Calu3 (cell line): ENCODE results near the gene ALOX5. TPM values are rescaled to one million over a fixed set of nuclear protein-coding genes. Genes with fewer than 3 reads are reported as not detected.

Experiments
- BruUV-seq: library from RNA; stranded (reverse); fragments of 400-500 nt; replicated peaks from 2 replicates; lab custom pipeline; 2021; lab: Mats Ljungman, UMichigan
- CTCF ChIA-PET: fragments of 300-600 bp; sonication (Branson Sonifier 250); formaldehyde crosslinking; loops from one replicate; lab custom pipeline; 2022; ENCODE audit warnings: antibody characterized with exemption; lab: Charles Lee
- DNase-seq: peaks from one replicate; pipeline ENCODE4 v3.0.0; 2022
- H3K27ac Mint-ChIP-seq: one replicate; pipeline ENCODE4 v1.8.0; 2022; ENCODE audit warnings: mixed read lengths; ENCODE audit not compliant: unreplicated experiment
- H3K27me3 Mint-ChIP-seq: one replicate; pipeline ENCODE4 v1.8.0; 2022; ENCODE audit warnings: mixed read lengths; ENCODE audit not compliant: unreplicated experiment
- H3K36me3 Mint-ChIP-seq: one replicate; pipeline ENCODE4 v1.8.0; 2022; ENCODE audit warnings: mild to moderate bottlenecking, moderate library complexity, mixed read lengths; ENCODE audit not compliant: insufficient read depth, unreplicated experiment
- H3K4me1 Mint-ChIP-seq: one replicate; pipeline ENCODE4 v1.8.0; 2022; ENCODE audit warnings: mild to moderate bottlenecking, low read depth, mixed read lengths; ENCODE audit not compliant: unreplicated experiment
- H3K4me3 Mint-ChIP-seq: one replicate; pipeline ENCODE4 v1.8.0; 2022; ENCODE audit warnings: mild to moderate bottlenecking, low read depth, moderate library complexity, mixed read lengths; ENCODE audit not compliant: unreplicated experiment
- H3K9me3 Mint-ChIP-seq: one replicate; pipeline ENCODE4 v1.8.0; 2022; ENCODE audit warnings: low read depth, mixed read lengths; ENCODE audit not compliant: unreplicated experiment
- intact Hi-C: fragments of 100-400 bp; cut with micrococcal nuclease; formaldehyde crosslinking; loops from one replicate; pipeline ENCODE4 v1.10.0; 2022; ENCODE audit not compliant: unreplicated experiment
- total RNA-seq: library from RNA; stranded (reverse); gene quantifications from 2 replicates; pipeline ENCODE4 v1.2.3, GENCODE V29; 2022
- TF ChIP-seq, protein P1 (sequence below): fragments of 200-600 bp; IDR thresholded peaks from one replicate; pipeline ENCODE4 v1.8.0; 2022; ENCODE audit warnings: antibody characterized with exemption; ENCODE audit not compliant: unreplicated experiment

ALOX5 gene
- total RNA-seq, 1 experiment from 2014 or later, result 44.9 TPM

DNA sequence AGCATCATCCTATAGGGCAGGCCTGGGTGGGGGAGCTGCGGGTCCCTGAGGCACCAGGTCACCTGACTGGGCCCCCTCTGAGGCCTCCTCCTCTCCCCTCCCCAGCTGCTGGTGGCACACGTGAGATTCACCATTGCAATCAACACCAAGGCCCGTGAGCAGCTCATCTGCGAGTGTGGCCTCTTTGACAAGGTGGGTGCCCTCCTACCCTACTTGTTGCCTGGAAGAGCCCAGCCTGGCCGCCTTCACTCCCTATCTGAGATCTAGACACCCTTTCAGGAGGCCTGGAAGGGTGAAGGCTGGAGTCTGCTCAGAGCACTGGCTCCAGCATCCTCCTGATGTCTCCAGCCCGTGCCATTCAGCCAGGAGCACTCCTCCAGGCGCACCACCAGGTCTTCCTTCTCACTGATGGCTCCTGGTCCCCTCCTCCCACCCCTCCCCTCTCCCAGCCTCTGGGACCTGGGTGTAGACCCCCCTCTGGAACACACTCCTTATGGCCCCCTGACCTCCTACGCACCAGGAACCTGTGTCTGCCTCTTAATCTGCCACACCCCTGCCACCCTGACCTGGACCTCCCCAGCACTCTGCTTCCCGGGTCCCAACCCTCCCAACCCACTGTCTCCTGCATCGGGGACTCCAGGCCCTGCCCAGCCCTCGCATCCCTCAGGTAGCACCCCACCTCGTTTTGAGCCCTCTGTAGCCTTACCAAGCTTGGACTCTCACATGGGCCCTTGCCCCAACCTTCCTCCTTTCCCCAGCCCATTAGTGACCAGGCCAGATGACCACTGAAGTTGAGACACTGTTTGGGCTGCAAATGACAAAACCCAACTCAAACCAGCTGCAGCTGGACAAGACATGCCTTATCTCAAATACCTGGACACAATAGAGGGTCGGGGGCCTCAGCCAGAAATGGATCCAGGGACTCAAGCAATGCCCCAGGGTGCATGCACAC, 67.5 kb downstream of the ALOX5 start:
- no peak overlapping the region for H3K4me3 Mint-ChIP-seq
- TF ChIP-seq, protein P1, sequence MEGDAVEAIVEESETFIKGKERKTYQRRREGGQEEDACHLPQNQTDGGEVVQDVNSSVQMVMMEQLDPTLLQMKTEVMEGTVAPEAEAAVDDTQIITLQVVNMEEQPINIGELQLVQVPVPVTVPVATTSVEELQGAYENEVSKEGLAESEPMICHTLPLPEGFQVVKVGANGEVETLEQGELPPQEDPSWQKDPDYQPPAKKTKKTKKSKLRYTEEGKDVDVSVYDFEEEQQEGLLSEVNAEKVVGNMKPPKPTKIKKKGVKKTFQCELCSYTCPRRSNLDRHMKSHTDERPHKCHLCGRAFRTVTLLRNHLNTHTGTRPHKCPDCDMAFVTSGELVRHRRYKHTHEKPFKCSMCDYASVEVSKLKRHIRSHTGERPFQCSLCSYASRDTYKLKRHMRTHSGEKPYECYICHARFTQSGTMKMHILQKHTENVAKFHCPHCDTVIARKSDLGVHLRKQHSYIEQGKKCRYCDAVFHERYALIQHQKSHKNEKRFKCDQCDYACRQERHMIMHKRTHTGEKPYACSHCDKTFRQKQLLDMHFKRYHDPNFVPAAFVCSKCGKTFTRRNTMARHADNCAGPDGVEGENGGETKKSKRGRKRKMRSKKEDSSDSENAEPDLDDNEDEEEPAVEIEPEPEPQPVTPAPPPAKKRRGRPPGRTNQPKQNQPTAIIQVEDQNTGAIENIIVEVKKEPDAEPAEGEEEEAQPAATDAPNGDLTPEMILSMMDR, result no peak
- no peaks in the 10 kb centered on the region for H3K4me1 Mint-ChIP-seq
- BruUV-seq, result no TSS peak
- CTCF ChIA-PET, result no interaction called here
- no peaks in the 10 kb centered on the region for H3K9me3 Mint-ChIP-seq
- no peaks in the 10 kb centered on the region for H3K36me3 Mint-ChIP-seq
- H3K27ac Mint-ChIP-seq, result no peak overlapping the region
- intact Hi-C loops, result no loop called here
- DNase-seq, result no peak
- H3K27me3 Mint-ChIP-seq, result no peaks in the 10 kb centered on the region

DNA sequence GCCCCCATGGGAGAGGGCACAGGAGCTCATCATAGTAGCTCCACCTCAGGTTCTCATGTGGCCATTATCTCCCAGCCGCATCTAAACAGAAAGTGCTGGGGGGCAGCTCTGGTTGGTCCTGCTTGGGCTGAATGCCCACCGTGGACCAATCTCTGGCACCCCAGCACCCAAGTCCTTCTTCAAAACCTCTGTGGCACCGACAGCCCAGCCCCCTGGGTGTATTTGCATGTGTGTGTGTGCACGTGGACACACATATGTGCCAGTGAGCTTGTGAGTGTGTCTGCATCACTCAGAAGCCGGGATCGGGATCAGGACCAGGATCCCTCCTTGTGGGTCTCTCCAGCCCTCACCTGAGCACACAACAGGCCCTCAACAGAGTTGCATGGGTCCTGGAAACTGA, 68.2 kb downstream of the ALOX5 start:
- TF ChIP-seq, protein P1, result no peak
- intact Hi-C loops, result no loop called here
- Mint-ChIP-seq H3K36me3 (no peaks in the 10 kb centered on the region), H3K27me3 (no peaks in the 10 kb centered on the region), H3K9me3 (no peaks in the 10 kb centered on the region), H3K4me3 (no peak overlapping the region), H3K27ac (no peak overlapping the region), H3K4me1 (no peaks in the 10 kb centered on the region)
- no peak for DNase-seq
- CTCF ChIA-PET, result no interaction called here
- BruUV-seq, result no TSS peak

DNA sequence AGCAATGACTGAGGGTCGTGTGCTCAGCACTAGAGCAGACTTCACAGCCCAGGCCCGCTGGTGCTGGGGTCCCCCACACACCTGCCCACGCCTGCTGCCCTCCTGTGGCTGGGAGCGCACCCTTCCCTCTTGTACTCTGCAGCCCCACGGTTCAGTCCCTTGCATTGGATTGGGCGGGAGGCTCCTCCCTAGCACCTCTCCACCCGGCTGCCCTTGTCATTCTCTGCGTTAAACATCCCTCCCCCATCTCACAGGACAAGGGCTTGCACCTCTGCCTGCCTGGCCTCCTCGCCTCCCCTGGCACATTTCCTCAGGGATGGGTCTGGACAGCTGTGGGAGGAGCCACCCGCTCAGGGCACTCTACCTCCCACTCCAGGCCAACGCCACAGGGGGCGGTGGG, 68.6 kb downstream of the ALOX5 start:
- no TSS peak for BruUV-seq
- TF ChIP-seq, protein P1, result no peak
- no peak for DNase-seq
- intact Hi-C loops, result no loop called here
- no peak overlapping the region for H3K27ac Mint-ChIP-seq
- no peaks in the 10 kb centered on the region for H3K36me3 Mint-ChIP-seq
- no peaks in the 10 kb centered on the region for H3K9me3 Mint-ChIP-seq
- no peaks in the 10 kb centered on the region for H3K27me3 Mint-ChIP-seq
- H3K4me3 Mint-ChIP-seq, result no peak overlapping the region
- CTCF ChIA-PET, result no interaction called here
- H3K4me1 Mint-ChIP-seq, result no peaks in the 10 kb centered on the region

DNA sequence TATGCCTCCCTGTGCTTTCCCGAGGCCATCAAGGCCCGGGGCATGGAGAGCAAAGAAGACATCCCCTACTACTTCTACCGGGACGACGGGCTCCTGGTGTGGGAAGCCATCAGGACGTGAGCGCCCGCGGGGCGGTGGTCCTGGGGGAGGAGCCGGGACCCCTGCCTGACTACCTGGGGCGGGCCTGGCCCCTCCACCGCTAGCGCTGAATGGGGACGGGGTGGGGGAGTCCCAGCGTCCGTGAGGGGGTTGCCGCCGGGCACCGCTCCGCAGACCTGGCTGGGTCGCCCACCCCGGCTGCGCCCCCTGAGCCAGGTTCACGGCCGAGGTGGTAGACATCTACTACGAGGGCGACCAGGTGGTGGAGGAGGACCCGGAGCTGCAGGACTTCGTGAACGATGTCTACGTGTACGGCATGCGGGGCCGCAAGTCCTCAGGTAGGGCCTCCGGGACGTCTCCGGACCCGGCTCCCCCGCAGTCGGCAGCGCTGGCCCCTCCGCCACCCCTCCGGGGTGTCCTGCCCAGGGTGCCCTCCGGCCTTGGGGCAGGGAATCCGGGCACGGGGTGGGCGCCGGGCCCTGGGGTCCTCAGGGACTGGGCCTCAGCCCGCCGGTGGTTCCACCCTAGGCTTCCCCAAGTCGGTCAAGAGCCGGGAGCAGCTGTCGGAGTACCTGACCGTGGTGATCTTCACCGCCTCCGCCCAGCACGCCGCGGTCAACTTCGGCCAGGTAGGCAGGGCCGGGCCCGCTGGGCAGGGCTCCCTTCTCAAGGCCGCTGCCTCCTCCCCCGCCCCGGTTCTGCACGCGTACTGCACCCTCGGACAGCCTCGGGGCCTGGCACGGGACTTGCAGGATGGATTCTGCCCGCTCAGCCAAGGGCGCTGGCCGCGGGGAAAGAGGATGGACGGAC, 69.3 kb downstream of the ALOX5 start:
- no TSS peak for BruUV-seq
- intact Hi-C loops, result no loop called here

More for the DNA sequence above, 69.3 kb downstream of the ALOX5 start:
- H3K9me3 Mint-ChIP-seq, result no peaks in the 10 kb centered on the region
- no peaks in the 10 kb centered on the region for H3K4me1 Mint-ChIP-seq
- TF ChIP-seq, protein P1, result no peak
- no peaks in the 10 kb centered on the region for H3K36me3 Mint-ChIP-seq
- CTCF ChIA-PET, result no interaction called here
- no peaks in the 10 kb centered on the region for H3K27me3 Mint-ChIP-seq
- H3K27ac Mint-ChIP-seq, result no peak overlapping the region
- H3K4me3 Mint-ChIP-seq, result no peak overlapping the region
- no peak for DNase-seq
